PFSK-1 (cell line): ENCODE results near the gene SSH2.

ENCODE experiments used
- FOXP2 ChIP-seq: optimal IDR thresholded peaks from 2 replicates; pipeline ENCODE3; 2011; ENCODE audit warnings: borderline replicate concordance, control low read depth, inconsistent platforms; ENCODE audit not compliant: insufficient read depth; ENCODE audit errors: extremely low read length, extremely low read depth
- POLR2AphosphoS5 ChIP-seq: IDR thresholded peaks from 2 replicates; pipeline ENCODE4 v1.6.1; 2012; ENCODE audit warnings: low read depth, mild to moderate bottlenecking, control low read depth, low read length, moderate library complexity
- REST ChIP-seq, 2 experiments: IDR thresholded peaks; 2 replicates each; pipeline versions ENCODE4 v1.6.1 to v1.8.0; 2011 to 2012; ENCODE audit warnings: low read depth in 2 of 2, low read length in 2 of 2, control low read depth in 1 of 2, inconsistent platforms in 1 of 2, mild to moderate bottlenecking in 1 of 2, moderate library complexity in 1 of 2; ENCODE audit not compliant: insufficient read depth in 1 of 2
- SIN3A ChIP-seq: IDR thresholded peaks from 2 replicates; pipeline ENCODE4 v1.6.1; 2012; ENCODE audit warnings: mild to moderate bottlenecking, low read length, moderate library complexity, borderline replicate concordance; ENCODE audit not compliant: insufficient read depth
- TAF1 ChIP-seq: IDR thresholded peaks from 2 replicates; pipeline ENCODE4 v1.6.1; 2012; ENCODE audit warnings: low read length, control low read depth, borderline replicate concordance; ENCODE audit not compliant: insufficient read depth

SSH2 gene

GRCh38 chr17:29914819-29915537, 15.1 kb downstream of the SSH2 start:
- no peak for TF ChIP-seq TAF1
- TF ChIP-seq FOXP2 = no peak
- TF ChIP-seq REST (IDR thresholded peaks at IDR 0.05; ENCODE audit: insufficient read depth in 1 of 2, low read depth in 2 of 2, low read length in 2 of 2) = no peak
- no peak for TF ChIP-seq SIN3A
- no peak for TF ChIP-seq POLR2AphosphoS5

DNA sequence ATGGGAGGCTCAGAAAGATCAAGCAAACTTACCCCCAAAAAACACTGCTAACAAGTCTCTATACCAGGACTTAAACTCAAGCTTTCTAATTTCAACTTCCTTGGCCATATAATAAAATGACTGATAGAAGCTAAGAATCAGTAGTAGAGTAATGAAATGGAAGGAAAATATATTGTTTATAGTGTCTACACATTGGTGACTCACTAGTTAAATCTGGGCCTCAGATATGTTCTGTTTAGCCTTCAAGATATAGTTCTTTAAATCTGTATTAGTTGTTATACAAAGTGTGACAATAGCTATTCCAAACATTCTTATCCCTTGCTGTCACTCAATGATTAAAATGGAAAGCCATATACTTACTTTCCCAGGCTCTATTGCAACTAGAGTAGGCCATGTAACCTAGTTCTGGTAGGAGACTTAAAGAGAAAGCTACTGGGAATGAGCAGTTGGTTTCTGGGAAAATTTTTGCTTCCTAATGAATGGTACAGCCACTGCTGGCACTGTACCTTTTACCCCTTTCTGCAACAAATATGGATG, 18.3 kb downstream of the SSH2 start:
- TF ChIP-seq POLR2AphosphoS5 (no peak), FOXP2 (no peak), TAF1 (no peak), REST (IDR thresholded peaks at IDR 0.05; ENCODE audit: insufficient read depth in 1 of 2, low read depth in 2 of 2, low read length in 2 of 2) (no peak), SIN3A (no peak)

DNA sequence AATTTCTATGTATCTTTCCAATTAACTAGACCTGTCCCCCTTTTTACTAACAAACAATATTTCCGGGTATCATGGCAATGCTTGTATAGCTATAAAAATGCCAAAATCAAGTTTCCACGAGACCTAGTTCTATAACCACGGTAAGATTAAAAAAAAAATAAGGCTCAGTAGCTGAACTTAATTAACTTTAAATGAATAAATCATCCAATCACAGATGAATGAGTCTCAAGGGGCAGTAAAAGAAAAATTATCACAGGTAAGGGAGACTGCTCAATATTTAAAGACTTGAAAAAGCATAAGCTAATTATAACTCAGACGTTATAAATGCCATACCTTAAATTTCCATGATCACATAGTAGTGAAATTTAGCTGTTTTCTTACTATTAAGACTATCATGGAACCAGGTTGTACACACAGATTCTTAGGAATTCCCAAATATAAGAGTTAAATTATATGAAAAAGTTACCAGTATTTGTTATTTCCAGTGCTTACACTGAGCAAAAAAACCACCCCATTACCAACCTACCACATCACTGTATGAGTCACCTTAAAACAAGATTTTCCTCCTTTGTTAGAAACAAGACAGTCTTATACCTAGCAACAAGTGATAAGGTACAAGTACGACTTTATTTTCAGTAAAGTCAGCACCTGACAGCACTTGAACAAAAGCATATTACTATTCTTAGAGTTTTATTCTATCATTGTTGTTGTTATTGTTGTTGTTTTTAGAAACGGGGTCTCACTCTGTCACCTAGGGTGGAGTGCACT, 20.6 kb downstream of the SSH2 start:
- TF ChIP-seq SIN3A (no peak), TAF1 (no peak), FOXP2 (no peak), POLR2AphosphoS5 (no peak), REST (IDR thresholded peaks at IDR 0.05; ENCODE audit: insufficient read depth in 1 of 2, low read depth in 2 of 2, low read length in 2 of 2) (no peak)

- TF ChIP-seq REST (IDR thresholded peaks at IDR 0.05; ENCODE audit: insufficient read depth in 1 of 2, low read depth in 2 of 2, low read length in 2 of 2) (no peak), TAF1 (no peak), FOXP2 (no peak), POLR2AphosphoS5 (no peak), SIN3A (no peak)
Measured at GRCh38 chr17:29906969-29907368, 23.1 kb downstream of the SSH2 start.
